ENCODE results near the gene CTF1. TPM values are rescaled to one million over a fixed set of nuclear protein-coding genes. Genes with fewer than 3 reads are reported as not detected.

Gene CTF1
- total RNA-seq, 5 donors from 2014 or later (not counting 1 experiment from before 2014, with no cell fraction given), result 0.38 to 0.47 (median 0.39) TPM; not detected in 2

- H3K4me1 Mint-ChIP-seq, result peaks cover 21 to 38% (median 28%) of the 10 kb centered on the region in 3 donors
- ATAC-seq (replicated peaks in 1 of 4), result no peak
- H3K27ac ChIP-seq (ENCODE audit: low read length), result no peak overlapping the region
- H3K4me3 ChIP-seq (ENCODE audit: control insufficient read depth in 1 of 2, extremely low read depth in 1 of 2, low read length in 1 of 2), result no peak overlapping the region
- no peaks in the 10 kb centered on the region for H3K27me3 ChIP-seq (replicated peaks in 1 of 2; ENCODE audit: control insufficient read depth in 2 of 2, extremely low read depth in 1 of 2, insufficient read depth in 2 of 2, low read length in 1 of 2)
- no peak overlapping the region for H3K4me3 Mint-ChIP-seq
- no peaks in the 10 kb centered on the region for H3K36me3 ChIP-seq (ENCODE audit: control insufficient read depth in 2 of 2, extremely low read depth in 1 of 2, insufficient read depth in 1 of 2, low read length in 1 of 2)
- WGBS (ENCODE audit: insufficient coverage), result 96% methylated on average over 8 of the region's 9 CpGs
- no peaks in the 10 kb centered on the region for H3K9me3 ChIP-seq
- peaks cover 9 to 49% of the 10 kb centered on the region in 2 experiments for H3K4me1 ChIP-seq (ENCODE audit: control insufficient read depth in 1 of 2, extremely low read depth in 1 of 2, insufficient read depth in 2 of 2, low read length in 2 of 2)
- ChIA-PET CTCF (interaction anchor here in 1 of 2 donors (0.6 to 1.2 kb wide), 2 partner anchors 8 to 213 kb away, joined by 3 to 4 read pairs; no protein-coding TSS in a partner anchor), POLR2A (no interaction called here)
- H3K36me3 Mint-ChIP-seq, result no peaks in the 10 kb centered on the region
- no peaks in the 10 kb centered on the region for H3K9me3 Mint-ChIP-seq
- no peak overlapping the region for H3K27ac Mint-ChIP-seq
- no peak for DNase-seq
- H3K27me3 Mint-ChIP-seq, result no peaks in the 10 kb centered on the region
These were observed 56.7 kb downstream of the CTF1 start for GRCh38 chr16:30953111-30953510.

Other genes with a start within 250 kb of the CTF1 start
- gene PRR14, start 245.7 kb upstream of the CTF1 start, total RNA-seq, result 100 to 1,000 TPM in 2 of 5 donors, 10 to 100 TPM in 3; 57.9 to 121 (median 89.6) TPM
- 100 to 1,000 TPM; 159 to 186 (median 167) TPM for gene FBRS, start 238.2 kb upstream of the CTF1 start, total RNA-seq
- 100 to 1,000 TPM in 3 of 5 donors, 10 to 100 TPM in 2; 82.8 to 124 (median 114) TPM for gene SRCAP, start 197.4 kb upstream of the CTF1 start, total RNA-seq
- 10 to 100 TPM; 36.4 to 57.8 (median 48.9) TPM for gene PHKG2, start 148.2 kb upstream of the CTF1 start, total RNA-seq
- 1 to 10 TPM; 1.3 to 3.1 (median 2.7) TPM for gene CFAP119, start 134.6 kb upstream of the CTF1 start, total RNA-seq
- gene RNF40, start 134.3 kb upstream of the CTF1 start, total RNA-seq, result 100 to 1,000 TPM in 1 of 5 donors, 10 to 100 TPM in 4; 55.7 to 106 (median 95.9) TPM
- gene ZNF629, start 109.4 kb upstream of the CTF1 start, total RNA-seq, result 1 to 10 TPM; 2.4 to 7.6 (median 4.4) TPM
- 10 to 100 TPM; 21.0 to 31.9 (median 26.9) TPM for gene BCL7C, start 2.5 kb upstream of the CTF1 start, total RNA-seq
- gene FBXL19, start 27.0 kb downstream of the CTF1 start, total RNA-seq, result 10 to 100 TPM; 11.5 to 22.0 (median 18.1) TPM
- 10 to 100 TPM in 3 of 5 donors, 1 to 10 TPM in 2; 6.6 to 22.3 (median 20.8) TPM for gene ORAI3, start 52.5 kb downstream of the CTF1 start, total RNA-seq
- gene SETD1A, start 61.1 kb downstream of the CTF1 start, total RNA-seq, result 10 to 100 TPM; 34.6 to 43.6 (median 38.2) TPM
- 1 to 10 TPM in 3 of 5 donors, under 1 TPM in 2; 0.33 to 3.5 (median 1.3) TPM for gene HSD3B7, start 88.6 kb downstream of the CTF1 start, total RNA-seq
- 1 to 10 TPM; 2.3 to 3.9 (median 3.4) TPM for gene STX1B, start 114.0 kb downstream of the CTF1 start, total RNA-seq
- 100 to 1,000 TPM in 2 of 5 donors, 10 to 100 TPM in 3; 73.9 to 110 (median 94.6) TPM for gene STX4, start 136.9 kb downstream of the CTF1 start, total RNA-seq
- gene ZNF668, start 177.6 kb downstream of the CTF1 start, total RNA-seq, result 10 to 100 TPM; 12.3 to 14.4 (median 14.3) TPM
- gene ZNF646, start 177.8 kb downstream of the CTF1 start, total RNA-seq, result 10 to 100 TPM; 21.1 to 47.7 (median 44.1) TPM
- gene PRSS53, start 192.3 kb downstream of the CTF1 start, total RNA-seq, result 10 to 100 TPM in 3 of 5 donors, 1 to 10 TPM in 2; 4.5 to 15.3 (median 13.1) TPM
- 10 to 100 TPM; 31.8 to 66.4 (median 56.9) TPM for gene VKORC1, start 198.2 kb downstream of the CTF1 start, total RNA-seq
- 10 to 100 TPM in 3 of 5 donors, 1 to 10 TPM in 2; 7.6 to 21.3 (median 19.3) TPM for gene BCKDK, start 211.8 kb downstream of the CTF1 start, total RNA-seq
- gene KAT8, start 221.1 kb downstream of the CTF1 start, total RNA-seq, result 100 to 1,000 TPM in 3 of 5 donors, 10 to 100 TPM in 2; 92.3 to 122 (median 102) TPM
- gene PRSS8, start 239.1 kb downstream of the CTF1 start, total RNA-seq, result 1 to 10 TPM in 1 of 5 donors, under 1 TPM in 2, not detected in 2; 0.43 to 1.1 (median 0.55) TPM

Measured in T-cell (primary cell).